ENCODE results near the gene BTN1A1. TPM values are rescaled to one million over a fixed set of nuclear protein-coding genes. Genes with fewer than 3 reads are reported as not detected.

BTN1A1 gene
- total and polyA plus RNA-seq, 9 of the 15 experiments (the other 6 are each of a cell fraction or from before 2014, with no cell fraction given): 0.01 to 0.15 (median 0.06) TPM; not detected in 4

- TF ChIP-seq GTF2A2 (tag; IDR thresholded peaks at IDR 0.05): peak; percentile 74
- TF ChIP-seq DIDO1 (tag; IDR thresholded peaks at IDR 0.05; ENCODE audit: low read depth): no peak
- no peak for TF ChIP-seq RNF2 (IDR thresholded peaks at IDR 0.05)
- peak in 1 of 2 experiments; percentile 63; a peak in 1 of 4 replicates for TF ChIP-seq TEAD1 (CRISPR knock-in tag; IDR thresholded peaks at IDR 0.05)
- TF ChIP-seq FOXK2 (conservative IDR thresholded peaks at IDR 0.05 in 1 of 2, IDR thresholded peaks at IDR 0.05 in 1 of 2; ENCODE audit: low read depth in 2 of 2): no peak
- no peak for TF ChIP-seq SPI1 (IDR thresholded peaks at IDR 0.05; ENCODE audit: borderline replicate concordance, low read depth, low read length)
- TF ChIP-seq KDM4B (IDR thresholded peaks at IDR 0.05; ENCODE audit: borderline replicate concordance in 2 of 2, low read depth in 1 of 2): no peak
- no peak for TF ChIP-seq TAF9B (IDR thresholded peaks at IDR 0.05; ENCODE audit: partially characterized antibody)
- TF ChIP-seq, protein P1, sequence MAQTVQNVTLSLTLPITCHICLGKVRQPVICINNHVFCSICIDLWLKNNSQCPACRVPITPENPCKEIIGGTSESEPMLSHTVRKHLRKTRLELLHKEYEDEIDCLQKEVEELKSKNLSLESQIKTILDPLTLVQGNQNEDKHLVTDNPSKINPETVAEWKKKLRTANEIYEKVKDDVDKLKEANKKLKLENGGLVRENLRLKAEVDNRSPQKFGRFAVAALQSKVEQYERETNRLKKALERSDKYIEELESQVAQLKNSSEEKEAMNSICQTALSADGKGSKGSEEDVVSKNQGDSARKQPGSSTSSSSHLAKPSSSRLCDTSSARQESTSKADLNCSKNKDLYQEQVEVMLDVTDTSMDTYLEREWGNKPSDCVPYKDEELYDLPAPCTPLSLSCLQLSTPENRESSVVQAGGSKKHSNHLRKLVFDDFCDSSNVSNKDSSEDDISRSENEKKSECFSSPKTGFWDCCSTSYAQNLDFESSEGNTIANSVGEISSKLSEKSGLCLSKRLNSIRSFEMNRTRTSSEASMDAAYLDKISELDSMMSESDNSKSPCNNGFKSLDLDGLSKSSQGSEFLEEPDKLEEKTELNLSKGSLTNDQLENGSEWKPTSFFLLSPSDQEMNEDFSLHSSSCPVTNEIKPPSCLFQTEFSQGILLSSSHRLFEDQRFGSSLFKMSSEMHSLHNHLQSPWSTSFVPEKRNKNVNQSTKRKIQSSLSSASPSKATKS (CRISPR knock-in tag; IDR thresholded peaks at IDR 0.05): no peak
- no peak for TF ChIP-seq TARDBP (IDR thresholded peaks at IDR 0.05)
- no peak for TF ChIP-seq FOXK1 (CRISPR knock-in tag; IDR thresholded peaks at IDR 0.05; ENCODE audit: borderline replicate concordance)
- no peak for TF ChIP-seq ZBTB17 (CRISPR knock-in tag; IDR thresholded peaks at IDR 0.05)
- TF ChIP-seq ZNF239 (CRISPR knock-in tag; IDR thresholded peaks at IDR 0.05): peak; percentile 75
- no peak for TF ChIP-seq HMG20A (CRISPR knock-in tag; conservative IDR thresholded peaks at IDR 0.05)
- TF ChIP-seq PTRF (tag; IDR thresholded peaks at IDR 0.05): peak; percentile 80
- peak; percentile 87 for TF ChIP-seq PTTG1 (tag; IDR thresholded peaks at IDR 0.05; ENCODE audit: low read depth)
- TF ChIP-seq IFI16 (CRISPR knock-in tag; IDR thresholded peaks at IDR 0.05): no peak
- TF ChIP-seq NFXL1 (CRISPR knock-in tag; IDR thresholded peaks at IDR 0.05): no peak
- no peak for TF ChIP-seq LEF1 (IDR thresholded peaks at IDR 0.05)
- TF ChIP-seq SMARCA4 (IDR thresholded peaks at IDR 0.05): no peak
- TF ChIP-seq CREB5 (CRISPR knock-in tag; IDR thresholded peaks at IDR 0.05): no peak
- TF ChIP-seq DMBX1 (CRISPR knock-in tag; IDR thresholded peaks at IDR 0.05; ENCODE audit: borderline replicate concordance): peak; percentile 88; the same call in 1 of the 2 replicates
- TF ChIP-seq ZBTB33 (CRISPR knock-in tag; IDR thresholded peaks at IDR 0.05): no peak
- TF ChIP-seq, protein P2, sequence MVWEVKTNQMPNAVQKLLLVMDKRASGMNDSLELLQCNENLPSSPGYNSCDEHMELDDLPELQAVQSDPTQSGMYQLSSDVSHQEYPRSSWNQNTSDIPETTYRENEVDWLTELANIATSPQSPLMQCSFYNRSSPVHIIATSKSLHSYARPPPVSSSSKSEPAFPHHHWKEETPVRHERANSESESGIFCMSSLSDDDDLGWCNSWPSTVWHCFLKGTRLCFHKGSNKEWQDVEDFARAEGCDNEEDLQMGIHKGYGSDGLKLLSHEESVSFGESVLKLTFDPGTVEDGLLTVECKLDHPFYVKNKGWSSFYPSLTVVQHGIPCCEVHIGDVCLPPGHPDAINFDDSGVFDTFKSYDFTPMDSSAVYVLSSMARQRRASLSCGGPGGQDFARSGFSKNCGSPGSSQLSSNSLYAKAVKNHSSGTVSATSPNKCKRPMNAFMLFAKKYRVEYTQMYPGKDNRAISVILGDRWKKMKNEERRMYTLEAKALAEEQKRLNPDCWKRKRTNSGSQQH (CRISPR knock-in tag; IDR thresholded peaks at IDR 0.05): no peak
- TF ChIP-seq ZNF75A (CRISPR knock-in tag; IDR thresholded peaks at IDR 0.05): no peak
Measured at GRCh38 chr6:26491604-26492003, 8.5 kb upstream of the BTN1A1 start (continued).
